NCI-H524 (cell line): ENCODE measurements around the gene PLXDC2.
"Not testable (repeated sequence)": the region's sequence is repeated elsewhere in the genome, so short reads cannot be mapped to it uniquely, and the experiment has no call there.

ENCODE experiments used
- DNase-seq, 2 experiments: peaks; one replicate each; lab custom pipeline; 2025; lab: John Stamatoyannopoulos, UW

PLXDC2 gene

GRCh38 chr10:20045100-20045499 is 228.9 kb downstream of the PLXDC2 start:
- DNase-seq = not testable (repeated sequence)

DNA sequence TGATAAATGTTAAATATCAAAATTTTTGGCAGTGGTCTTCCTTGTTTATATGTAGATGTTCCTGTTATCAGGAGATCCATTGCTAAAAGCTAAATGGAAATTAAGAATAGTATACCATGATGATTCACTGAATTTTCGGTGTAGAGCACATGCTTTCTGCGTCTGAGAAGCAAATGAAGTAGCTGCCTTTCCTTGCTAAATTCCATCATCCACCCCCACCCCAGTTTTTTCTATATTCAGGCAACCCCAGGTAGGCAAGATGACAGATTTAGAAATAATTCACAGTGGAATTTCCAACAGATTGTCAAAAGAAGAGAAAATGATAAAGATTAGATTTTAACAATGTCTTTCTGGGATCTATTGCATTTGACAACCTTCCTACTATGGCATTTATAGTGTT is 231.9 kb downstream of the PLXDC2 start:
- DNase-seq = no peak

- DNase-seq = no peak
Measured at GRCh38 chr10:20058135-20058534, 241.9 kb downstream of the PLXDC2 start.

- no peak for DNase-seq
Measured at GRCh38 chr10:20059084-20059835, 243.0 kb downstream of the PLXDC2 start.

- DNase-seq = no peak
Measured at GRCh38 chr10:20065814-20066213, 249.6 kb downstream of the PLXDC2 start.

GRCh38 chr10:20073167-20073566 is 256.9 kb downstream of the PLXDC2 start:
- no peak for DNase-seq

GRCh38 chr10:20075713-20076112 is 259.5 kb downstream of the PLXDC2 start:
- no peak for DNase-seq

- DNase-seq = no peak
Measured at GRCh38 chr10:20084451-20084850, 268.2 kb downstream of the PLXDC2 start.

GRCh38 chr10:20085115-20085514 is 268.9 kb downstream of the PLXDC2 start:
- DNase-seq = no peak

DNA sequence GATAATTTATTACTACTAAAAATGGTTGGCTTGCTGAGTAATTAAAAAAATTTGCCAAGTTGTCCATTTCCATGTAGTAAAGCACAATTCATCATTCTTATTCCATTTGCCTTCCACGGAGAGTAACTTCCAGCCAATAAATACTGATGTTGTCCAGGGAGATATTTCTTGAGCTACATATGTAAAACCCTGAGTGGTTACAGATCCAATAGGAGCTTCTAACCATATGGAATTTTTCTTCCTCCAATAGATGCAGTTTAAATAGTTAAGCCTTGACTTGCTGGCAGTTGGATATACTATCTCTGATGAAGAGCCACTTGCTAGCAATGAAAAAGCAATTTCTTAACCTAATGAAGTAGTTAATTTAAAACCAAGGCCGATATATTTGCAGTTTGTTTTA is 271.1 kb downstream of the PLXDC2 start:
- DNase-seq = no peak

DNA sequence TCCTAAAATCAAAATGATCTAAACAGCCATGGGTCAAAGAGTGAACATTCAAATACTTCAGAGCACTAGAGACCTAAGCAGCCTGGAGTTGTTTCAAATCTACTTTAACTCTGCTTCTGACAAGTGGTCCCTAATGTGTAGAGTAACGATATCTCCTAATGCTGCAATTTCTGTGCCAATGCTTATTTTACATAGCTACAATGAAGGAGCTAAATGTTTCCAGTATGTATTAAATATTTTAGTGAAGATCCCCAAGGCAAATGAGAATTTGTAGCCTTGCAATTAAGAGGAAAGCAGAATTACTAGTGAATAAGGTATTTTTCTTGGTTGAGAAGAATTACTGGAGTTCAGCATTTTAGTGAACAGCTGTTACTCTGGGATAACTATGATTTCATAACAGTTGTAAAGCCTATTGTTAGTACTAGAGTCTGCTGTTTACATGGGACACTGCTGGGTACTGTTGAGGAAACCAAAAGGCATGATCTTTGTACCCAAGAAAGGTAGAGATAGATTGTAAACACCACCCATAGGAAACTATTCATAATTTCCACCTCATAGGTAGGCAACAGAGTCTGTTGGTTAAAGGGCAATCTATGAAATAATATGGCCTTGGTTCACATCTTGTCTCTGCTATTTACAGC is 271.9 kb downstream of the PLXDC2 start:
- DNase-seq = no peak

DNA sequence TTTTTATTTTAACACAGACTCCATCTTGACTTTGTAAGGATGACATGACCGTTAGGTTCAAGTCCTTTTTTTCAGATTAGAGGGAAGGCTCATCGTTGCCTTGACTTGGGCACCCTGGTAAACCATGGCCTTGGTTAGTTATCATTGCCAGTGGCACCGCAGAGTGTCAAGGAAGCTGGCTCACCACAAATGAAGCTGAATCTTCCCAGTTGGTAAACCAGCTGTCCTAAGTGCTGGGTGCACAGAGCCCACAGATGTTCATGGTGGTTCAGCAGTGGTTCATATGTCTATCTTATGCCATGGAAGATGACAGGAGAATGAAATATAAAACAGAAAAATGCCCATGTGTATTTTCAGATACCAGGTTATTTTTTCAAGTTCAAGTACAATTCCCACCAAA is 273.6 kb downstream of the PLXDC2 start:
- DNase-seq = no peak

DNA sequence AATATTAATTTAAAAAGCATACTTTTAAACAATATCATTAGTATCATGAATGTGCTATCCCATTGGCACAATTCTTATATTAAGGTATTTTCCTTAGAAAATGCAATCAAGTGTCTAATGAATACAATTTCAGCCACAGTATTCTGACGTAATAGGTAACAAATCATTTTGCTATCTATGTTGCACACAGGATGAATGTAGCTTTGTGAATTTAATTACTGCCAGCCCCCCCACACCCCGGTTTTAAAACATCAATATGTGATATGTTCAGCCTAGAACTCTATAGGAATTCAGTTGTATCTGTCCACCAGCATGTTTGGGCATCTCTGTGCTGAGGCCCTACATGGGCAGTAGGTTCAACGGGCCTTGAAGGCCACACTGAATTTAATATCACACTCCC is 274.6 kb downstream of the PLXDC2 start:
- no peak for DNase-seq

DNA sequence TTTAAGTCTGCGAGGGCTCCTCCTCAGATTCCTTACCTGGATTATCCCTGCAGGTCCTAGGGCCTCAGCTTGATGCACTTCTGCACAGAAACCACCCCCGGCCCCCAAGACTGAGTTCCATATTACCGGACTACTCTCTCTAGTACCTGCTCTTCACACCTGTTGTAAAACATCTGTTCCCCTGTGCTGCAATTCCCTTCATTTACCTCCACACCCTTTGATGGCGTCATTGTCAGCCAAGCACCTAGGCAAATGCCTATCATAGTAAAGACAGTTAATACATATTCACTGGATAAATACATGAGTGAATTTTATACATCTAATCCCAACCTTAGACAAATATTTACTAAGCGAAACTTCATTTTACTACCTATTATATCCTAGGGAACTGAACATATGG is 275.5 kb downstream of the PLXDC2 start:
- DNase-seq = no peak

DNA sequence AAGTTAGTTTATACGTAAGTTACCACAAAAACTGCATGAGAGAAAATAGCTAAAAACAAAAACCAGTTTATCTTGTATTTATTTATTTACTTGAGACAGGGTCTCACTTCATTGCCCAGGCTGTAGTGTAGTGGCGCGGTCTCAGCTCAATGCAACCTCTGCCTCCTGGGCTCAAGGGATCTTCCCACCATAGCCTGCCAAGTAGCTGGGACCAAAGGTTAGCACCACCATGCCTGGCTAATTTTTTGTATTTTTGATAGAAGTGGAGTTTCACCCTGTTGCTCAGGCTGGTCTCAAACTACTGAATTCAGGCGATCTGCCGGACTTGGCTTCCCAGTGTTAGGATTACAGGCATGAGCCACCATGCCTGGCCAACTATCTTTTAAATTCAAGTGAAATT is 277.4 kb downstream of the PLXDC2 start:
- no peak for DNase-seq

- no peak for DNase-seq
Measured at GRCh38 chr10:20094226-20094976, 278.2 kb downstream of the PLXDC2 start.

DNA sequence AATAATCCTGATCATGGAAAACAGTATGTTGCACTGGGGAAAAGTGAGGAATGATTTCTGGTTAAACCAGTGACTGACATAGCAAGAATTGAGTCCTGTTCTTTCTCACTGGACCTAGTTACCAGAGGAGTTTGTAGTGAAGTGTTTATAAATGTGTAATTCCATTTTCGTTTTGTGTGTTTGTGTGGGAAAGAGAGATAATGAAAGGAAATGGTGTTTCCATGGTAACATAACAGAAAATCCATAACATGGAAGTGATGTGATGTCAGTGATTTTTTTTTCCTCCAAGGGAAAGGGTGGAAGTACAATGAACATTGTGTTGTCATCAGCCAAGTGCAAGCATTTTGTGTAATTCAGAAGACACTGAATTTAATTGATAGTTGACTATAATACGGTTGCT is 283.9 kb downstream of the PLXDC2 start:
- no peak for DNase-seq

- no peak for DNase-seq
Measured at GRCh38 chr10:20105236-20105635, 289.0 kb downstream of the PLXDC2 start.

DNA sequence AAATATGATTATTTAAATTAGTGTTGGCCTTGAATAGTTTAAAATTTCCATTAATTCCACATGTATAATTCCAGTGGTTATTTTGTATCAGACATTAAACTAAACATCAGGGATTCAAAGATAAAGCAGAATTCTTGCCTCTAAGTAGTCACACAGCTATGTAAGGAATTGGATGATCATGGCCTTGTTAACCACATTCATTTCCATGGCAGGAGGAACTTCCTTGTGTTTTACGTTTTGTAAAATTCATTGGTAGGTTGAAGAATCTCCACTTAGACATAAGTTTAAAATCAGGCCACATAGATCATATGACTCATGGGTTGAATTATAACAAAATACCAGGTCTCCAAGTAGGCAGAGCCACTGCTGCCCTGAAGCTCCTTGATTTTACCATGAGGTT is 289.7 kb downstream of the PLXDC2 start:
- DNase-seq = no peak

GRCh38 chr10:20108021-20108420 is 291.8 kb downstream of the PLXDC2 start:
- no peak for DNase-seq

GRCh38 chr10:20109613-20110012 is 293.4 kb downstream of the PLXDC2 start:
- no peak for DNase-seq

GRCh38 chr10:20110125-20111100 is 294.2 kb downstream of the PLXDC2 start:
- no peak for DNase-seq
